Gastrocnemius medialis (tissue), 4 donors: ENCODE results near the gene ADGRV1.

Experiments
- CTCF ChIP-seq, 5 experiments: fragments of 450-650 bp in 3 of 5; fragments of 200-600 bp in 2 of 5; sonication (generic) in 2 of 5; IDR thresholded peaks in 4 of 5; conservative IDR thresholded peaks in 1 of 5; 1 replicate in 4 of 5; 2 replicates in 1 of 5; pipeline ENCODE4 v1.5.1; 2016 to 2019; ENCODE audit warnings: antibody characterized with exemption in 5 of 5, mild to moderate bottlenecking in 3 of 5, moderate library complexity in 3 of 5
- POLR2A ChIP-seq, 2 donors: fragments of 450-650 bp; IDR thresholded peaks; one replicate each; pipeline ENCODE4 v1.6.1; 2017; ENCODE audit warnings: antibody characterized with exemption in 2 of 2, mild to moderate bottlenecking in 2 of 2, moderate library complexity in 2 of 2

GRCh38 chr5:91020065-91020800 is 461.6 kb downstream of the ADGRV1 start:
- TF ChIP-seq CTCF (IDR thresholded peaks at IDR 0.05 in 4 of 5, conservative IDR thresholded peaks at IDR 0.05 in 1 of 5) = no peak
- no peak for TF ChIP-seq POLR2A (IDR thresholded peaks at IDR 0.05)
